ENCODE measurements around the gene VAMP5.
A peak's percentile ranks its signal among the peaks of the same experiment; 100 is the strongest.

VAMP5 gene

GRCh38 chr2:85623991-85624390, 39.8 kb downstream of the VAMP5 start:
- no peaks in the 10 kb centered on the region for H3K27me3 Mint-ChIP-seq
- H3K36me3 Mint-ChIP-seq = peaks cover 55% of the 10 kb centered on the region
- no peak for DNase-seq
- H3K9me3 Mint-ChIP-seq = no peaks in the 10 kb centered on the region
- peaks cover 18% of the 10 kb centered on the region for H3K4me1 Mint-ChIP-seq
- no peak overlapping the region for H3K27ac Mint-ChIP-seq
- H3K4me3 Mint-ChIP-seq = no peak overlapping the region
- CTCF ChIA-PET = no interaction called here

GRCh38 chr2:85628658-85629057, 44.4 kb downstream of the VAMP5 start:
- Mint-ChIP-seq H3K27ac (peak overlapping the region; percentile 58), H3K27me3 (no peaks in the 10 kb centered on the region), H3K4me1 (peaks cover 12% of the 10 kb centered on the region), H3K4me3 (no peak overlapping the region), H3K9me3 (no peaks in the 10 kb centered on the region), H3K36me3 (peaks cover 59% of the 10 kb centered on the region)
- DNase-seq = no peak
- CTCF ChIA-PET = interaction anchor here (1.0 to 2.1 kb wide), 2 partner anchors 9 to 15 kb away, joined by 3 to 15 read pairs; no protein-coding TSS in a partner anchor

- no peak overlapping the region for H3K4me3 Mint-ChIP-seq
- H3K27ac Mint-ChIP-seq = peak overlapping the region; percentile 67
- CTCF ChIA-PET = interaction anchor here (0.7 to 1.4 kb wide), 3 partner anchors 11 to 183 kb away, joined by 3 to 4 read pairs (median 3); no protein-coding TSS in a partner anchor
- no peak for DNase-seq
- no peaks in the 10 kb centered on the region for H3K27me3 Mint-ChIP-seq
- H3K9me3 Mint-ChIP-seq = no peaks in the 10 kb centered on the region
- H3K4me1 Mint-ChIP-seq = peaks cover 12% of the 10 kb centered on the region
- peaks cover 52% of the 10 kb centered on the region for H3K36me3 Mint-ChIP-seq
These were observed 47.1 kb downstream of the VAMP5 start for GRCh38 chr2:85631316-85631715.

GRCh38 chr2:85635011-85635410, 50.8 kb downstream of the VAMP5 start:
- Mint-ChIP-seq H3K27ac (no peak overlapping the region), H3K4me1 (peaks cover 4% of the 10 kb centered on the region)

GRCh38 chr2:85635636-85636035, 51.4 kb downstream of the VAMP5 start:
- Mint-ChIP-seq H3K27me3 (no peaks in the 10 kb centered on the region), H3K36me3 (peaks cover 55% of the 10 kb centered on the region), H3K4me1 (peaks cover 4% of the 10 kb centered on the region), H3K9me3 (no peaks in the 10 kb centered on the region), H3K4me3 (no peak overlapping the region), H3K27ac (peak overlapping the region; percentile 5)
- CTCF ChIA-PET = interaction anchor here (0.7 to 5.0 kb wide), 10 partner anchors 13 to 178 kb away, joined by 3 to 39 read pairs (median 11); no protein-coding TSS in a partner anchor
- DNase-seq = no peak

More at GRCh38 chr2:85635011-85635410, 50.8 kb downstream of the VAMP5 start:
- H3K9me3 Mint-ChIP-seq = no peaks in the 10 kb centered on the region
- no peak for DNase-seq
- no peak overlapping the region for H3K4me3 Mint-ChIP-seq
- CTCF ChIA-PET = interaction anchor here (1.5 to 5.0 kb wide), 5 partner anchors 14 to 179 kb away, joined by 5 to 39 read pairs (median 21); no protein-coding TSS in a partner anchor
- H3K36me3 Mint-ChIP-seq = peaks cover 57% of the 10 kb centered on the region
- no peaks in the 10 kb centered on the region for H3K27me3 Mint-ChIP-seq

GRCh38 chr2:85642725-85643124, 58.5 kb downstream of the VAMP5 start:
- CTCF ChIA-PET = no interaction called here
- Mint-ChIP-seq H3K4me3 (no peak overlapping the region), H3K9me3 (no peaks in the 10 kb centered on the region), H3K27me3 (no peaks in the 10 kb centered on the region), H3K4me1 (peaks cover 18% of the 10 kb centered on the region), H3K27ac (peak overlapping the region; percentile 60), H3K36me3 (peaks cover 54% of the 10 kb centered on the region)
- no peak for DNase-seq
